Activated naive CD4-positive, alpha-beta T cell treated with anti-CD3 and anti-CD28 coated beads for 36 hours (primary cell): ENCODE data around the gene FNDC3A. TPM values are rescaled to one million over a fixed set of nuclear protein-coding genes. Genes with fewer than 3 reads are reported as not detected.
"Not testable (repeated sequence)": the region's sequence is repeated elsewhere in the genome, so short reads cannot be mapped to it uniquely, and the experiment has no call there.

Experiments used
- CTCF ChIA-PET: fragments of 350-600 bp; sonication (Branson Sonifier 250); formaldehyde crosslinking; loops from one replicate; lab custom pipeline; 2021; ENCODE audit warnings: antibody characterized with exemption; lab: Charles Lee
- DNase-seq: peaks from one replicate; pipeline ENCODE4 v3.0.0-alpha.2; 2020
- H3K27ac Mint-ChIP-seq: one replicate; pipeline ENCODE4 v1.8.0; 2021; ENCODE audit warnings: mild to moderate bottlenecking, mixed read lengths
- H3K27me3 Mint-ChIP-seq: one replicate; pipeline ENCODE4 v1.8.0; 2021; ENCODE audit warnings: low read depth, mixed read lengths
- H3K36me3 Mint-ChIP-seq: one replicate; pipeline ENCODE4 v1.8.0; 2021; ENCODE audit warnings: low read depth, mixed read lengths
- H3K4me1 Mint-ChIP-seq: one replicate; pipeline ENCODE4 v1.8.0; 2021; ENCODE audit warnings: low read depth, mixed read lengths
- H3K4me3 Mint-ChIP-seq: one replicate; pipeline ENCODE4 v1.8.0; 2021; ENCODE audit warnings: mild to moderate bottlenecking, moderate library complexity, mixed read lengths
- H3K9me3 Mint-ChIP-seq: one replicate; pipeline ENCODE4 v1.8.0; 2021; ENCODE audit warnings: mixed read lengths
- intact Hi-C: fragments of 100-400 bp; cut with micrococcal nuclease; formaldehyde crosslinking; loops from one replicate; pipeline ENCODE4 v1.15.1; 2023
- total RNA-seq, 2 experiments: library from RNA; stranded (reverse); gene quantifications; one replicate each; pipeline ENCODE4 v1.2.3, GENCODE V29; 2021

FNDC3A gene
- total RNA-seq, 2 experiments from 2014 or later = 17.1 to 18.3 TPM

GRCh38 chr13:49132479-49133002, 156.8 kb downstream of the FNDC3A start:
- H3K36me3 Mint-ChIP-seq = peaks cover 41% of the 10 kb centered on the region

GRCh38 chr13:49134305-49134704, 158.6 kb downstream of the FNDC3A start:
- no peak for DNase-seq
- H3K27ac Mint-ChIP-seq = no peak overlapping the region
- H3K4me1 Mint-ChIP-seq = peaks cover 7% of the 10 kb centered on the region
- intact Hi-C loops = no loop called here
- CTCF ChIA-PET = no interaction called here
- no peaks in the 10 kb centered on the region for H3K27me3 Mint-ChIP-seq
- peaks cover 45% of the 10 kb centered on the region for H3K36me3 Mint-ChIP-seq
- no peaks in the 10 kb centered on the region for H3K9me3 Mint-ChIP-seq
- no peak overlapping the region for H3K4me3 Mint-ChIP-seq

More at GRCh38 chr13:49132479-49133002, 156.8 kb downstream of the FNDC3A start:
- no peak for DNase-seq
- CTCF ChIA-PET = no interaction called here
- Mint-ChIP-seq H3K4me1 (peaks cover 4% of the 10 kb centered on the region), H3K27me3 (no peaks in the 10 kb centered on the region), H3K4me3 (no peak overlapping the region), H3K9me3 (no peaks in the 10 kb centered on the region), H3K27ac (no peak overlapping the region)
- intact Hi-C loops = no loop called here

GRCh38 chr13:49137138-49137643, 161.5 kb downstream of the FNDC3A start:
- DNase-seq, H3K27ac Mint-ChIP-seq, H3K4me3 Mint-ChIP-seq, H3K27me3 Mint-ChIP-seq, H3K9me3 Mint-ChIP-seq, intact Hi-C loops, CTCF ChIA-PET: not testable (repeated sequence)
- peaks cover 29% of the 10 kb centered on the region for H3K4me1 Mint-ChIP-seq
- H3K36me3 Mint-ChIP-seq = peaks cover 45% of the 10 kb centered on the region

GRCh38 chr13:49140910-49141611, 165.3 kb downstream of the FNDC3A start:
- no peak overlapping the region for H3K4me3 Mint-ChIP-seq
- H3K4me1 Mint-ChIP-seq = peaks cover 39% of the 10 kb centered on the region
- H3K27ac Mint-ChIP-seq = peak overlapping the region; percentile 65
- no peaks in the 10 kb centered on the region for H3K9me3 Mint-ChIP-seq
- CTCF ChIA-PET = no interaction called here
- no peaks in the 10 kb centered on the region for H3K27me3 Mint-ChIP-seq
- H3K36me3 Mint-ChIP-seq = peaks cover 46% of the 10 kb centered on the region
- intact Hi-C loops = loop anchor here (5.0 kb wide), 1 partner anchor 249 kb away; no protein-coding TSS in a partner anchor
- DNase-seq = no peak

GRCh38 chr13:49146950-49147355, 171.2 kb downstream of the FNDC3A start:
- H3K4me1 Mint-ChIP-seq = peaks cover 29% of the 10 kb centered on the region
- CTCF ChIA-PET = interaction anchor here (0.6 kb wide), 1 partner anchor 168 kb away, joined by 3 read pairs; no protein-coding TSS in a partner anchor
- peaks cover 22% of the 10 kb centered on the region for H3K9me3 Mint-ChIP-seq
- H3K4me3 Mint-ChIP-seq = peak overlapping the region; percentile 49
- DNase-seq = peak; percentile 17
- peak overlapping the region; percentile 80 for H3K27ac Mint-ChIP-seq
- intact Hi-C loops = loop anchor here (2.0 kb wide), 1 partner anchor 36 kb away; no protein-coding TSS in a partner anchor
- H3K36me3 Mint-ChIP-seq = peaks cover 69% of the 10 kb centered on the region
- no peaks in the 10 kb centered on the region for H3K27me3 Mint-ChIP-seq

GRCh38 chr13:49148405-49148804, 172.7 kb downstream of the FNDC3A start:
- peaks cover 25% of the 10 kb centered on the region for H3K4me1 Mint-ChIP-seq
- no peak overlapping the region for H3K27ac Mint-ChIP-seq
- intact Hi-C loops = no loop called here
- H3K27me3 Mint-ChIP-seq = no peaks in the 10 kb centered on the region
- no peak overlapping the region for H3K4me3 Mint-ChIP-seq
- peaks cover 64% of the 10 kb centered on the region for H3K36me3 Mint-ChIP-seq
- CTCF ChIA-PET = interaction anchor here (0.6 kb wide), 2 partner anchors 135 to 798 kb away, joined by 3 read pairs; no protein-coding TSS in a partner anchor
- H3K9me3 Mint-ChIP-seq = peaks cover 24% of the 10 kb centered on the region
- DNase-seq = no peak

- H3K4me1 Mint-ChIP-seq, H3K9me3 Mint-ChIP-seq, H3K4me3 Mint-ChIP-seq, H3K27me3 Mint-ChIP-seq, CTCF ChIA-PET, intact Hi-C loops, H3K27ac Mint-ChIP-seq, DNase-seq: not testable (repeated sequence)
- H3K36me3 Mint-ChIP-seq = peaks cover 48% of the 10 kb centered on the region
Measured at GRCh38 chr13:49157955-49158584, 182.4 kb downstream of the FNDC3A start.

GRCh38 chr13:49163162-49163561, 187.4 kb downstream of the FNDC3A start:
- Mint-ChIP-seq H3K36me3 (peaks cover 72% of the 10 kb centered on the region), H3K9me3 (peaks cover 21% of the 10 kb centered on the region)
- H3K27ac Mint-ChIP-seq, CTCF ChIA-PET, H3K4me1 Mint-ChIP-seq, intact Hi-C loops, H3K27me3 Mint-ChIP-seq, H3K4me3 Mint-ChIP-seq, DNase-seq: not testable (repeated sequence)

GRCh38 chr13:49164712-49165111, 189.0 kb downstream of the FNDC3A start:
- H3K4me1 Mint-ChIP-seq = peaks cover 5% of the 10 kb centered on the region
- DNase-seq = no peak
- intact Hi-C loops = no loop called here
- peaks cover 21% of the 10 kb centered on the region for H3K9me3 Mint-ChIP-seq
- no peak overlapping the region for H3K27ac Mint-ChIP-seq
- CTCF ChIA-PET = no interaction called here
- no peak overlapping the region for H3K4me3 Mint-ChIP-seq
- no peaks in the 10 kb centered on the region for H3K27me3 Mint-ChIP-seq
- peaks cover 59% of the 10 kb centered on the region for H3K36me3 Mint-ChIP-seq

GRCh38 chr13:49165798-49166752, 190.4 kb downstream of the FNDC3A start:
- no peak for DNase-seq
- intact Hi-C loops = no loop called here
- Mint-ChIP-seq H3K4me3 (no peak overlapping the region), H3K27ac (no peak overlapping the region), H3K4me1 (peaks cover 2% of the 10 kb centered on the region), H3K36me3 (peaks cover 51% of the 10 kb centered on the region), H3K9me3 (peaks cover 21% of the 10 kb centered on the region), H3K27me3 (no peaks in the 10 kb centered on the region)
- CTCF ChIA-PET = no interaction called here

- CTCF ChIA-PET = no interaction called here
- Mint-ChIP-seq H3K9me3 (no peaks in the 10 kb centered on the region), H3K27me3 (no peaks in the 10 kb centered on the region), H3K4me3 (no peak overlapping the region), H3K4me1 (no peaks in the 10 kb centered on the region), H3K36me3 (peaks cover 21% of the 10 kb centered on the region), H3K27ac (no peak overlapping the region)
- no peak for DNase-seq
- intact Hi-C loops = no loop called here
Measured at GRCh38 chr13:49171359-49171758, 195.6 kb downstream of the FNDC3A start.
